GM12878 (cell line): ENCODE data around the gene PDZD8. TPM values are rescaled to one million over a fixed set of nuclear protein-coding genes. Genes with fewer than 3 reads are reported as not detected.
"Not testable (repeated sequence)": the region's sequence is repeated elsewhere in the genome, so short reads cannot be mapped to it uniquely, and the experiment has no call there.

ENCODE experiments used
- ATAC-seq: fragments of 200-7000 bp; cut with Tn5 transposase; 3 replicates; pipeline ENCODE4 v1.9.1; 2020; ENCODE audit warnings: mild to moderate bottlenecking, moderate library complexity
- BruUV-seq: library from RNA; stranded (reverse); fragments of 400-500 nt; replicated peaks from 2 replicates; lab custom pipeline; 2021; lab: Mats Ljungman, UMichigan
- CTCF ChIA-PET: fragments of 300-600 bp; sonication (Branson Sonifier 250); formaldehyde crosslinking; extraction: SDS; loops from one replicate; lab custom pipeline; 2021; ENCODE audit warnings: inconsistent platforms; lab: Yijun Ruan, JAX
- POLR2A ChIA-PET: fragments of 350-600 bp; formaldehyde crosslinking; extraction: SDS; loops from one replicate; lab custom pipeline; 2021; ENCODE audit warnings: inconsistent platforms; lab: Charles Lee
- RAD21 ChIA-PET: fragments of 300-600 bp; sonication (Branson Sonifier 250); formaldehyde crosslinking; loops from one replicate; lab custom pipeline; 2023; ENCODE audit warnings: antibody characterized with exemption; ENCODE audit not compliant: unreplicated experiment; lab: Charles Lee
- SMC1A ChIA-PET: fragments of 300-600 bp; sonication (Branson Sonifier 250); formaldehyde crosslinking; loops from one replicate; lab custom pipeline; 2023; ENCODE audit not compliant: unreplicated experiment, uncharacterized antibody; lab: Charles Lee
- DNase-seq: peaks from one replicate; pipeline ENCODE4 v3.0.0-alpha.2; 2011; ENCODE audit warnings: low read depth, low spot score
- FAIRE-seq: peaks from 3 replicates; lab custom pipeline; 2011; peaks lifted over from hg19 to GRCh38; lab: Jason Lieb, UNC
- H2AFZ ChIP-seq: 2 replicates; pipeline ENCODE4 v1.6.0; 2011; ENCODE audit warnings: low read depth, low read length, control low read depth; ENCODE audit not compliant: control insufficient read depth
- H3K27ac ChIP-seq: 2 replicates; pipeline ENCODE4 v1.5.1; 2011; ENCODE audit warnings: control low read depth; ENCODE audit not compliant: control insufficient read depth, insufficient read depth
- H3K27me3 ChIP-seq, 2 experiments: replicated peaks in 1 of 2; 2 replicates each; pipeline versions ENCODE4 v1.6.0 to v1.6.1; 2011; ENCODE audit warnings: low read length in 1 of 2; ENCODE audit not compliant: control insufficient read depth in 2 of 2, insufficient read depth in 2 of 2
- H3K36me3 ChIP-seq, 2 experiments: 2 replicates each; pipeline ENCODE4 v1.5.1; 2011; ENCODE audit warnings: low read length in 1 of 2; ENCODE audit not compliant: control insufficient read depth in 2 of 2, insufficient read depth in 2 of 2
- H3K4me1 ChIP-seq: 2 replicates; pipeline ENCODE4 v1.6.1; 2011; ENCODE audit warnings: mild to moderate bottlenecking, low read length, moderate library complexity, mixed read lengths; ENCODE audit not compliant: control insufficient read depth, insufficient read depth
- H3K4me2 ChIP-seq: 2 replicates; pipeline ENCODE4 v1.6.0; 2011; ENCODE audit warnings: control low read depth; ENCODE audit not compliant: control insufficient read depth, insufficient read depth
- H3K4me3 ChIP-seq: fragments of 200-600 bp; sonication (generic); 2 replicates; pipeline ENCODE4 v1.5.1; 2016
- H3K79me2 ChIP-seq: 2 replicates; pipeline ENCODE4 v1.6.0; 2011; ENCODE audit warnings: low read length; ENCODE audit not compliant: control insufficient read depth, insufficient read depth
- H3K9ac ChIP-seq: 2 replicates; pipeline ENCODE4 v1.8.0; 2011; ENCODE audit warnings: low read length, control low read depth, mixed read lengths; ENCODE audit not compliant: control insufficient read depth, insufficient read depth
- H3K9me3 ChIP-seq: replicated peaks from 3 replicates; pipeline ENCODE4 v1.5.1; 2011; ENCODE audit warnings: mild to moderate bottlenecking, low read length; ENCODE audit not compliant: control insufficient read depth, insufficient read depth
- H4K20me1 ChIP-seq: 2 replicates; pipeline ENCODE4 v1.6.0; 2011; ENCODE audit not compliant: control insufficient read depth, insufficient read depth
- CREB1 ChIP-seq: IDR thresholded peaks from 2 replicates; pipeline ENCODE4 v1.6.1; 2012; ENCODE audit warnings: low read depth, mild to moderate bottlenecking, inconsistent platforms
- ETV6 ChIP-seq, 2 experiments: fragments of 450-650 bp in 1 of 2; IDR thresholded peaks in 1 of 2; conservative IDR thresholded peaks in 1 of 2; 2 replicates each; pipeline ENCODE4 v1.6.1; 2014; ENCODE audit warnings: antibody characterized with exemption in 1 of 2, borderline replicate concordance in 1 of 2, low read depth in 1 of 2, mild to moderate bottlenecking in 1 of 2, moderate library complexity in 1 of 2
- SPI1 ChIP-seq: IDR thresholded peaks from 2 replicates; pipeline ENCODE4 v1.6.1; 2011; ENCODE audit warnings: low read depth, mild to moderate bottlenecking, low read length, moderate library complexity, borderline replicate concordance; ENCODE audit not compliant: insufficient read depth
- ZZZ3 ChIP-seq: IDR thresholded peaks from 2 replicates; pipeline ENCODE4 v1.6.1; 2011; ENCODE audit warnings: low read depth; ENCODE audit not compliant: control insufficient read depth, insufficient read length
- WGBS: methylation state at CpG from one replicate; pipeline ENCODE4 v1.1.6; 2016; ENCODE audit warnings: low lambda C conversion rate; ENCODE audit not compliant: insufficient replicate concordance, insufficient coverage; ENCODE audit errors: missing lambda C conversion rate; 5-methylcytosine and 5-hydroxymethylcytosine counted together
- in situ Hi-C: fragments of 300-500 bp; cut with MboI; formaldehyde crosslinking; loops from 9 replicates; pipeline ENCODE4 v1.14.3; 2018; ENCODE audit warnings: mixed read lengths
- intact Hi-C: fragments of 100-400 bp; cut with micrococcal nuclease; formaldehyde crosslinking; loops from one replicate; pipeline ENCODE4 v1.14.2; 2022; ENCODE audit not compliant: unreplicated experiment
- polyA plus RNA-seq, 11 experiments: library from polyadenylated mRNA; depleted of rRNA in 4 of 11; unstranded in 6 of 11; stranded (reverse) in 5 of 11; fragments of >200 nt; fragmentation: Nextera tagmentation in 4 of 11; fragmentation: Illumina TruSeq in 1 of 11; extraction: Ambion mirVana in 4 of 11; extraction: Trizol in 1 of 11; gene quantifications; 1 replicate in 1 of 11; 2 replicates in 10 of 11; pipeline versions ENCODE4 v1.2.1 to v1.2.3, GENCODE V29; 2011 to 2016; ENCODE audit warnings: inconsistent platforms in 2 of 11, missing spikeins in 2 of 11, low read depth in 1 of 11
- total RNA-seq, 4 experiments: library from RNA; depleted of rRNA in 3 of 4; stranded (reverse); fragments of >200 nt in 3 of 4; fragmentation: Illumina TruSeq in 1 of 4; extraction: Trizol in 1 of 4; gene quantifications; 2 replicates each; pipeline versions ENCODE4 v1.2.1 to v1.2.3, GENCODE V29; 2013 to 2021
- TF ChIP-seq, protein P1 (sequence below), 3 experiments: IDR thresholded peaks in 2 of 3; conservative IDR thresholded peaks in 1 of 3; 2 replicates each; pipeline ENCODE4 v1.5.1; 2011; ENCODE audit warnings: low read depth in 3 of 3, low read length in 3 of 3, mild to moderate bottlenecking in 3 of 3, control low read depth in 2 of 3, moderate library complexity in 2 of 3, inconsistent platforms in 1 of 3, mixed read lengths in 1 of 3; ENCODE audit not compliant: control insufficient read depth in 2 of 3, insufficient read depth in 1 of 3; ENCODE audit errors: extremely low read depth in 1 of 3

The PDZD8 gene
- total and polyA plus RNA-seq, 10 of the 15 experiments (the other 5 are each of a cell fraction or from before 2014, with no cell fraction given): 2.0 to 21.2 (median 6.7) TPM

DNA sequence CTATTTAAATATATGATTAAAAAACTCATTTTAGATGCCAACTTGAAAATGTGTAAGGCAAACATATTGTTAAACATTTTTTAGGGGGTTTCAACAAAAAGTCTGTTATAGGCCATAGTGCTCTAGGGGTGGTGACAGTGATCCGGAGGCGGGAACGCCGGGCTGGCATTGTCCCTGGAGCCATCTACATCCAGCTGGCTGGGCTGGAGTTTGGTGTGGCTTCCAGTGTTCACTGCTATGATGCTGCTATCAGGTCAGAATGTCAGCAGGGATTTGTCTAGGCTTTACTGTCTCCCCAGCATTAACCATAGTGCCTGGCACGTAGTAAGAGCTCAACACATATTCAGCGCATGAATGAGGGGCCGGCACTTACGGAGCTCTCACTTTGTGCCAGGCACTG, 136.2 kb downstream of the PDZD8 start:
- Histone ChIP-seq H3K36me3 (no peaks in the 10 kb centered on the region), H3K27me3 (peaks cover 0 to 2% of the 10 kb centered on the region in 2 experiments; a peak in 2 of 4 replicates), H3K79me2 (no peaks in the 10 kb centered on the region), H3K9me3 (no peaks in the 10 kb centered on the region), H4K20me1 (no peaks in the 10 kb centered on the region), H3K4me1 (no peaks in the 10 kb centered on the region)
- intact Hi-C loops (no loop called here), in situ Hi-C loops (no loop called here)
- RAD21 ChIA-PET: no interaction called here
- TF ChIP-seq, protein P1, sequence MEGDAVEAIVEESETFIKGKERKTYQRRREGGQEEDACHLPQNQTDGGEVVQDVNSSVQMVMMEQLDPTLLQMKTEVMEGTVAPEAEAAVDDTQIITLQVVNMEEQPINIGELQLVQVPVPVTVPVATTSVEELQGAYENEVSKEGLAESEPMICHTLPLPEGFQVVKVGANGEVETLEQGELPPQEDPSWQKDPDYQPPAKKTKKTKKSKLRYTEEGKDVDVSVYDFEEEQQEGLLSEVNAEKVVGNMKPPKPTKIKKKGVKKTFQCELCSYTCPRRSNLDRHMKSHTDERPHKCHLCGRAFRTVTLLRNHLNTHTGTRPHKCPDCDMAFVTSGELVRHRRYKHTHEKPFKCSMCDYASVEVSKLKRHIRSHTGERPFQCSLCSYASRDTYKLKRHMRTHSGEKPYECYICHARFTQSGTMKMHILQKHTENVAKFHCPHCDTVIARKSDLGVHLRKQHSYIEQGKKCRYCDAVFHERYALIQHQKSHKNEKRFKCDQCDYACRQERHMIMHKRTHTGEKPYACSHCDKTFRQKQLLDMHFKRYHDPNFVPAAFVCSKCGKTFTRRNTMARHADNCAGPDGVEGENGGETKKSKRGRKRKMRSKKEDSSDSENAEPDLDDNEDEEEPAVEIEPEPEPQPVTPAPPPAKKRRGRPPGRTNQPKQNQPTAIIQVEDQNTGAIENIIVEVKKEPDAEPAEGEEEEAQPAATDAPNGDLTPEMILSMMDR (IDR thresholded peaks at IDR 0.05 in 2 of 3, conservative IDR thresholded peaks at IDR 0.05 in 1 of 3; ENCODE audit: control insufficient read depth in 2 of 3, extremely low read depth in 1 of 3, insufficient read depth in 1 of 3, low read depth in 3 of 3, low read length in 3 of 3): no peak
- no peak for TF ChIP-seq ZZZ3
- TF ChIP-seq CREB1: no peak
- TF ChIP-seq, all 136 proteins: peak for 0
- POLR2A ChIA-PET: no interaction called here
- Histone ChIP-seq H3K27ac (no peak overlapping the region), H2AFZ (no peak overlapping the region), H3K9ac (no peak overlapping the region), H3K4me2 (no peak overlapping the region), H3K4me3 (no peak overlapping the region)
- FAIRE-seq (no peak), ATAC-seq (no peak), DNase-seq (no peak)
- CTCF ChIA-PET: no interaction called here
- SMC1A ChIA-PET: interaction anchor here (1.0 kb wide), 1 partner anchor 10 kb away, joined by 3 read pairs; no protein-coding TSS in a partner anchor
- BruUV-seq: no TSS peak
- 87% methylated on average over 8 of the region's 8 CpGs for WGBS

DNA sequence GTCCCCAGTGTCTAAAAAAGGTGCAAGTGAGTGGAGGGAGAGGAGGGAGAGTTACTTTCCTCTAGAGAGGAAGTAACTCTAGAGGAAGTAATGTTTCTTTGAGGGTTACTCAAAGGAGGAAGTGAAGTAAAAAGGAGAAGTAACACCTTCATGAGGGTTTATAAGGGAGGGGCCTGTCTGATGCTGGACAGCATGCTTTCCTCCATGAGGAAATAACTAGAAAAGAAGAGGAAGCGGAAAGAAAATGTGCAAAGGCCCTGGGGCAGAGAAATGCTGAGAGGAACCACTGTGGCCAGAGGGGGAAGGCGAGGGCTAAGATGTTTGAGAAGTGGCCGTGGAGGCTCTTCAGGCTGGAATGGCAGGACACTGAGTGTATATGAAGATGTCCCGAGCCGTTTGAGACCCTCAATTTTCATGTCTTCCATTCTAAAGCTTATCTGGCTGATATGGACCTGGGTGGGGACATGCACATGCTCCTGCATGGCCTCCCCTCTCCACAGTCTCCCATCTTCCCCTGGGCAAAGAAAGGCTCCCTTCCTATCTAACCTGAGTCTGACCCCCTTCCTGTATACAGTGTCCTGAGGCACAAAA, 137.7 kb downstream of the PDZD8 start:
- H3K4me1 ChIP-seq: no peaks in the 10 kb centered on the region
- H3K36me3 ChIP-seq: no peaks in the 10 kb centered on the region
- CTCF ChIA-PET: no interaction called here
- no peak overlapping the region for H3K27ac ChIP-seq
- RAD21 ChIA-PET: no interaction called here
- SMC1A ChIA-PET: no interaction called here
- FAIRE-seq (no peak), ATAC-seq (peak; percentile 46), DNase-seq (no peak)
- H3K79me2 ChIP-seq: no peaks in the 10 kb centered on the region
- TF ChIP-seq ZZZ3 (no peak), ETV6 (conservative IDR thresholded peaks at IDR 0.05 in 1 of 2, IDR thresholded peaks at IDR 0.05 in 1 of 2; ENCODE audit: borderline replicate concordance in 1 of 2, low read depth in 1 of 2) (peak in 1 of 2 experiments; percentile 53; a peak in 1 of 4 replicates), SPI1 (peak; percentile 49; the same call in 1 of the 2 replicates)
- no peaks in the 10 kb centered on the region for H3K9me3 ChIP-seq
- WGBS: 49% methylated on average over 5 of the region's 5 CpGs
- H3K27me3 ChIP-seq: peaks cover 0 to 2% of the 10 kb centered on the region in 2 experiments; a peak in 2 of 4 replicates
- in situ Hi-C loops (no loop called here), intact Hi-C loops (no loop called here)
- BruUV-seq: no TSS peak
- no peak overlapping the region for H3K4me3 ChIP-seq
- no peaks in the 10 kb centered on the region for H4K20me1 ChIP-seq
- no peak overlapping the region for H2AFZ ChIP-seq
- H3K4me2 ChIP-seq: no peak overlapping the region
- POLR2A ChIA-PET: no interaction called here
- no peak overlapping the region for H3K9ac ChIP-seq

GRCh38 chr10:117230107-117230506, 145.1 kb downstream of the PDZD8 start:
- H3K36me3 ChIP-seq, H3K9me3 ChIP-seq, in situ Hi-C loops, H2AFZ ChIP-seq, H3K27me3 ChIP-seq, DNase-seq, H3K4me2 ChIP-seq, H4K20me1 ChIP-seq, BruUV-seq, H3K79me2 ChIP-seq, H3K4me1 ChIP-seq, H3K4me3 ChIP-seq, ATAC-seq, FAIRE-seq, intact Hi-C loops, H3K9ac ChIP-seq, H3K27ac ChIP-seq, RAD21 ChIA-PET, POLR2A ChIA-PET: not testable (repeated sequence)
- CTCF ChIA-PET: interaction anchor here (0.6 to 1.3 kb wide), 2 partner anchors 13 to 57 kb away, joined by 3 read pairs; no protein-coding TSS in a partner anchor
- WGBS: 41% methylated on average over 4 of the region's 4 CpGs
- SMC1A ChIA-PET: interaction anchor here (0.6 to 0.7 kb wide), 2 partner anchors 11 to 101 kb away, joined by 3 to 4 read pairs; no protein-coding TSS in a partner anchor
